WI38 (cell line): Measurements from ENCODE around the gene ALG2.
"Not testable (repeated sequence)": the region's sequence is repeated elsewhere in the genome, so short reads cannot be mapped to it uniquely, and the experiment has no call there.

Source experiments
- H3K4me3 ChIP-seq: 2 replicates; pipeline ENCODE4 v1.5.1; 2011; ENCODE audit warnings: low read depth, mild to moderate bottlenecking, control low read depth, low read length
- TF ChIP-seq, protein P1 (sequence below): IDR thresholded peaks from 2 replicates; pipeline ENCODE4 v1.5.1; 2012; ENCODE audit warnings: low read depth, mild to moderate bottlenecking, control low read depth, low read length

ALG2 gene

DNA sequence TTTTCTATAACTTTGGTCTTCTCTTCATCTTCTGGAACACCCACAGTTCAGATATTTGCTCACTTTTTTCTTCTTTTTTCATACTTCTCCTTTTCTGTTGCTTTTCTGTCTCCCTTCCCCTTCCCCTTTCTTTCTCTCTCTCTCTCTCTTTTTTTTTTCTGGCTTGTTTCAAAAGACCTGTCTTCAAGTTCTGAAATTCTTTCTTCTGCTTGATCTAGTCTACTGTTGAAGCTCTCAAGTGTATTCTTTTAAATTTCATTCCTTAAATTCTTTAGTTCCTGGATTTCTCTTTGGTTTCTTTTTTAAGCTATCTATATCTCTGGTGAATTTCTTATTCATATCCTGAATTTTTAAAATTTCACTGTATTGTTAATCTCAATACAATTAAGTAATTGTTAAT lies 11.2 kb downstream of the ALG2 start:
- H3K4me3 ChIP-seq: no peak overlapping the region

DNA sequence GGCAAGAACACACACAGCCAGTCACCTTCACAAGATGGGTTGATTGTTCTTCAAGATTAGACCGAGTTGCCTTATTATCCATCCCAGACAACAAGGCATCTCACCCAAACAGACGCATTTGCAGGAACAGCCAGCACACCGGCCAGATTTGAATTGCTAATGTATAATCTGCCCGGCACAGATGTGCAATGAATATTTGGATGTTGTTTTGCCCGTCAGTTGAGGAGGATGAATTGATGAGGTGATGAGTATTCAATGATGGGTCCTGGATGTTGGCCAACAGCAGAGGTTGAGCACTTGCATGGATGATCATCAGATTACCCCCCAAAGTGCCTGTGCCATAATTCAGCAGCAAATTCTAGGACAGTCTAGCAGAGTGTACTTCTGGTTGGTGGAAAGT lies 20.1 kb downstream of the ALG2 start:
- TF ChIP-seq, protein P1, sequence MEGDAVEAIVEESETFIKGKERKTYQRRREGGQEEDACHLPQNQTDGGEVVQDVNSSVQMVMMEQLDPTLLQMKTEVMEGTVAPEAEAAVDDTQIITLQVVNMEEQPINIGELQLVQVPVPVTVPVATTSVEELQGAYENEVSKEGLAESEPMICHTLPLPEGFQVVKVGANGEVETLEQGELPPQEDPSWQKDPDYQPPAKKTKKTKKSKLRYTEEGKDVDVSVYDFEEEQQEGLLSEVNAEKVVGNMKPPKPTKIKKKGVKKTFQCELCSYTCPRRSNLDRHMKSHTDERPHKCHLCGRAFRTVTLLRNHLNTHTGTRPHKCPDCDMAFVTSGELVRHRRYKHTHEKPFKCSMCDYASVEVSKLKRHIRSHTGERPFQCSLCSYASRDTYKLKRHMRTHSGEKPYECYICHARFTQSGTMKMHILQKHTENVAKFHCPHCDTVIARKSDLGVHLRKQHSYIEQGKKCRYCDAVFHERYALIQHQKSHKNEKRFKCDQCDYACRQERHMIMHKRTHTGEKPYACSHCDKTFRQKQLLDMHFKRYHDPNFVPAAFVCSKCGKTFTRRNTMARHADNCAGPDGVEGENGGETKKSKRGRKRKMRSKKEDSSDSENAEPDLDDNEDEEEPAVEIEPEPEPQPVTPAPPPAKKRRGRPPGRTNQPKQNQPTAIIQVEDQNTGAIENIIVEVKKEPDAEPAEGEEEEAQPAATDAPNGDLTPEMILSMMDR: no peak
- H3K4me3 ChIP-seq: no peak overlapping the region

More for the DNA sequence above, 11.2 kb downstream of the ALG2 start:
- TF ChIP-seq, protein P1: no peak

DNA sequence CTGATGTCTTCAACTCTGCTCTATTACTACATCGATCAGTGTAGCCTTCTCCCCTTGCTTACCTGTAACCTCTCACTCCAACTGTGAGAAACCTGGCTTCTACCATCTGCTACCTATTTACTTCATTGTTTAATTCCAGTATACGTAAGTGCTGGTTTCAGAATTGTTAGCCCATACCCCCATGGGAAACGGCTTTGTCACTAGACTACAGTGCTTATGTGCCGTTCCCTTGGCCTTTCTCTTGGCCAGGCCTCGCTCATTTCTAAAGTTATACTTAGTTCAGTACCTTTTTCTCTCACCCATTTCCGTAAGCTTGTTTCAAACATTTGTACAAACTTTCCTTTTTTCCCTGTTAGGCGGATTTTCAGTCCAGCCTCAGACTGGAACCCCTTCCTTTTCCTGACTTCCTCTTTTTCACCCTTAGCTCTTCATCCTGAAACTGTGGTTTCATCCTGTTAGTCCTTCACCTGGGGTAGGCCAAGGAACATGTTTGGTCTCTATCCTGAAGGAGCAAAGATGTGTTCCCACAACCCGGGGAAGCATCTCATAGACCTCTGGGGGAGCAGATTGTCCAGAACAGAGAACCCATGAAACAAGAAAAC lies 21.7 kb downstream of the ALG2 start:
- H3K4me3 ChIP-seq: no peak overlapping the region
- TF ChIP-seq, protein P1: no peak

DNA sequence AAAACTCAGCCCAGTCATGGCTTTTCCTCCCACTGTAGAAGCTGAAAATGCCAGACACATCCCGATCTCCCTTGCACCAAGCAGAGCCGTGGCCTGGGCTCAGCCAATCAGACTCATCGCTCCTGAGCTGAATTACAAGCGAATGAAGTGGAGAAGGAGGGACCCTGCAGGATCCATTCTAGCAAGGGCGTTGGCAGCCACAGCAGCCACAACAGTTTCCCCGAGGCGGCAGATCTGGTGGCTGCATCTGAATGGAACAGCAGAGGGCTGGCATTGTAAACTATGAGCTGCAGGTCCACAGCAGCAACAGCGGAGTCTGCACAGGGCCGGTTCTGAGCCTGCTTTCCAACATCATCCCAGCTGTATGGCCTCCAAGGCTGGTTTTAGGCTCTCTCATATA lies 23.8 kb downstream of the ALG2 start:
- no peak overlapping the region for H3K4me3 ChIP-seq
- TF ChIP-seq, protein P1: no peak

DNA sequence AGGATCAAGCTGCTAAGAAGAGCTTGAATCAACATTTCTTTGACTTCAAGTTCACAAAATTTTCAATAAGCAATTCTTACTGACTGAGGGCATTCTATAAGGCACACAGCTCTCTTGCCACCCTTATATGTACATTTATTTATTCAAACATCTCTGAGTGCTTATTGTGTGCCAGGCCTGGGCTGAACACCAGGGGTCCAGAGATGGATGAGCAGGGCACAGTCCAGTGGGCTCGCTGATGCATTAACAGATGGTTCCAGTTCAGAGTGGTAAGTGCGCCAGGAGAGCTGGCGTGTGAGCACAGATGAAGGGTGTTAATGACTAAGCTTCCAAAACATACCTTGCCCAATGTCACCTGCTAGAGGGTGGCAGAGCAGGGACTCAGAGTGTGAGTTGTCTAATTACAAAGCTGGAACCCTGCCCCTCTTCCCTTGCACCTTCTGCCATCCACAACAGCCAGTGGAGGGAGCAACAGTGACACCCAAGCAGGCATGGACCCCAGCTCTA lies 24.6 kb downstream of the ALG2 start:
- no peak overlapping the region for H3K4me3 ChIP-seq
- TF ChIP-seq, protein P1: no peak

DNA sequence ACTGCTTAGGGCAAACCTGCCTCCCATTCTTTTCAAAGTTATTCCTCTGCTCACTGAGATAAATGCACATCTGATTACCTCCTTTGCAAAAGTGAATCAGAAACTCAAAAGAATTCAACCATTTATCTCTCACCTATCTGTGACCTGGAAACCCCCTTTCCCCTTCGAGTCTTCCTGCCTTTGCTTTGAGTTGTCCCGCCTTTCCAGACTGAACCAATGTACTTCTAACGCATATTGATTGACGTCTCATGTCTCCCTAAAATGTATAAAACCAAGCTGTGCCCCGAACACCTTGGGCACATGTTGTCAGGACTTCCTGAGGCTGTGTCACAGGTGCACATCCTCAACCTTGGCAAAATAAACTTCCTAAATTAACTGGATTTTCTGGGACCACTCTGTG lies 25.3 kb downstream of the ALG2 start:
- H3K4me3 ChIP-seq: not testable (repeated sequence)

DNA sequence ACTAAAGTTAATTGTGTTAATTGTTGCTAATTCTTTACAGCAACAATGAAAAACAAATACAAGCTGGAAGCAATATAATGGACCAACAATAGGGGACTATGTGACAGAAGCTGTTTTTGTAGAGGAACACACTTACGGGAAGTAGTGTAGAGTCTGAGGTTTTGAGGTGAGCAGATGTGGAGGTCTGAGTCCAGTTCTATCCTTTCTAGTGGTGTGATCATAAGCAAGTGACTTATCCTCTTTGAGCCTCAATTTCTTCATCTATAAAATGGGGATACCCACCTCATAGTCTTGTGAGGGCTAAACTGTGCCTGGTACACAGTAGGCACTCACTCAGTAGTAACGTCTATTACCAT lies 28.3 kb downstream of the ALG2 start:
- H3K4me3 ChIP-seq: no peak overlapping the region
- TF ChIP-seq, protein P1: no peak
